HCT116 (cell line): Measurements from ENCODE around the gene EIF6. TPM values are rescaled to one million over a fixed set of nuclear protein-coding genes. Genes with fewer than 3 reads are reported as not detected.

Experiments
- ATAC-seq: fragments of 200-7000 bp; cut with Tn5 transposase; 2 replicates; pipeline ENCODE4 v1.9.1; 2020; ENCODE audit warnings: mild to moderate bottlenecking, moderate library complexity
- BruUV-seq: library from RNA; stranded (reverse); fragments of 400-500 nt; replicated peaks from 2 replicates; lab custom pipeline; 2021; lab: Mats Ljungman, UMichigan
- CTCF ChIA-PET: fragments of 300-600 bp; sonication (Branson Sonifier 250); formaldehyde crosslinking; loops from one replicate; lab custom pipeline; 2021; ENCODE audit warnings: antibody characterized with exemption; lab: Charles Lee
- POLR2A ChIA-PET: fragments of 300-600, 350-600 bp; sonication (Branson Sonifier 250); formaldehyde crosslinking; loops from one replicate; lab custom pipeline; 2021; ENCODE audit warnings: antibody characterized with exemption; lab: Charles Lee
- RAD21 ChIA-PET, 2 experiments: fragments of 300-600 bp; sonication (Branson Sonifier 250); formaldehyde crosslinking; loops; one replicate each; lab custom pipeline; 2023; ENCODE audit warnings: low total read pairs in 2 of 2; ENCODE audit not compliant: uncharacterized antibody in 2 of 2, unreplicated experiment in 2 of 2, low non-redundant PET in 1 of 2; lab: Charles Lee
- DNase-seq: peaks from one replicate; pipeline ENCODE4 v3.0.0-alpha.2; 2010; ENCODE audit warnings: low read depth, low spot score
- H2AFZ ChIP-seq: fragments of 200-600 bp; shearing (Covaris generic), sonication (generic); 2 replicates; pipeline ENCODE4 v1.6.1; 2017; ENCODE audit warnings: low read depth, mixed run types, mixed read lengths, antibody characterized with exemption, low read length; ENCODE audit not compliant: poor library complexity, severe bottlenecking
- H3K27ac ChIP-seq: 2 replicates; pipeline ENCODE4 v1.5.1; 2012; ENCODE audit warnings: low read depth, low read length
- H3K27me3 ChIP-seq: fragments of 200-600 bp; sonication (generic); 2 replicates; pipeline ENCODE4 v1.6.1; 2016; ENCODE audit warnings: mixed run types, low read length, mixed read lengths; ENCODE audit not compliant: insufficient read depth
- H3K36me3 ChIP-seq, 2 experiments: fragments of 200-500 bp in 1 of 2; fragments of 200-600 bp in 1 of 2; sonication (Bioruptor generic) in 1 of 2; sonication (generic) in 1 of 2; 2 replicates each; pipeline versions ENCODE4 v1.5.1 to v1.6.1; 2014 to 2016; ENCODE audit warnings: low read length in 2 of 2, inconsistent platforms in 1 of 2, mixed read lengths in 1 of 2, mixed run types in 1 of 2; ENCODE audit not compliant: insufficient read depth in 2 of 2, control insufficient read depth in 1 of 2
- H3K4me1 ChIP-seq, 2 experiments: fragments of 200-600 bp in 1 of 2; sonication (generic) in 1 of 2; 2 replicates each; pipeline versions ENCODE4 v1.5.1 to v1.6.1; 2012 to 2017; ENCODE audit warnings: low read length in 2 of 2, inconsistent platforms in 1 of 2, mild to moderate bottlenecking in 1 of 2, mixed read lengths in 1 of 2, mixed run types in 1 of 2, moderate library complexity in 1 of 2; ENCODE audit not compliant: insufficient read depth in 2 of 2, control insufficient read depth in 1 of 2
- H3K4me2 ChIP-seq: fragments of 200-600 bp; sonication (generic); 2 replicates; pipeline ENCODE4 v1.6.1; 2017; ENCODE audit warnings: mixed run types, low read length, mixed read lengths
- H3K4me3 ChIP-seq, 2 experiments: fragments of 200-600 bp in 1 of 2; sonication (generic) in 1 of 2; replicated peaks in 1 of 2; 2 replicates each; pipeline ENCODE4 v1.5.1; 2011 to 2016; ENCODE audit warnings: low read length in 2 of 2, control low read depth in 1 of 2, low read depth in 1 of 2, mild to moderate bottlenecking in 1 of 2, mixed read lengths in 1 of 2, mixed run types in 1 of 2
- H3K79me2 ChIP-seq: fragments of 200-600 bp; sonication (generic); 2 replicates; pipeline ENCODE4 v1.6.1; 2017; ENCODE audit warnings: mild to moderate bottlenecking, mixed run types, low read length, moderate library complexity, mixed read lengths; ENCODE audit not compliant: insufficient read depth
- H3K9ac ChIP-seq: fragments of 200-600 bp; sonication (generic); 2 replicates; pipeline ENCODE4 v1.6.1; 2016; ENCODE audit warnings: low read length, mixed read lengths
- H3K9me2 ChIP-seq: fragments of 200-600 bp; sonication (generic), shearing (Covaris generic); 2 replicates; pipeline ENCODE4 v1.6.1; 2017; ENCODE audit warnings: mixed run types, mild to moderate bottlenecking, moderate library complexity; ENCODE audit not compliant: insufficient read depth
- H3K9me3 ChIP-seq, 2 experiments: fragments of 200-500 bp in 1 of 2; fragments of 200-600 bp in 1 of 2; sonication (Bioruptor generic) in 1 of 2; sonication (generic) in 1 of 2; 2 replicates each; pipeline ENCODE4 v1.6.1; 2014 to 2017; ENCODE audit warnings: low read length in 2 of 2, mixed read lengths in 2 of 2, inconsistent platforms in 1 of 2, low read depth in 1 of 2, mild to moderate bottlenecking in 1 of 2, mixed run types in 1 of 2, moderate library complexity in 1 of 2; ENCODE audit not compliant: control insufficient read depth in 1 of 2, insufficient read depth in 1 of 2
- H4K20me1 ChIP-seq: fragments of 200-600 bp; sonication (generic), shearing (Covaris generic); 2 replicates; pipeline ENCODE4 v1.6.1; 2017; ENCODE audit warnings: mixed run types, mild to moderate bottlenecking, moderate library complexity; ENCODE audit not compliant: insufficient read depth
- CBX3 ChIP-seq: IDR thresholded peaks from 2 replicates; pipeline ENCODE4 v1.6.1; 2012; ENCODE audit warnings: low read depth
- CEBPB ChIP-seq: IDR thresholded peaks from 2 replicates; pipeline ENCODE4 v1.6.1; 2012; ENCODE audit warnings: low read depth
- EGR1 ChIP-seq: IDR thresholded peaks from 2 replicates; pipeline ENCODE4 v1.6.1; 2012; ENCODE audit warnings: low read depth
- ELF1 ChIP-seq: IDR thresholded peaks from 2 replicates; pipeline ENCODE4 v1.6.1; 2012; ENCODE audit warnings: low read depth, borderline replicate concordance
- EZH2 ChIP-seq: fragments of 200-600 bp; sonication (generic); IDR thresholded peaks from 2 replicates; pipeline ENCODE4 v1.6.1; 2017; ENCODE audit warnings: antibody characterized with exemption, mixed run types
- JUND ChIP-seq: IDR thresholded peaks from 2 replicates; pipeline ENCODE4 v1.6.1; 2012
- POLR2A ChIP-seq: IDR thresholded peaks from 2 replicates; pipeline ENCODE4 v1.7.0; 2011; ENCODE audit warnings: borderline replicate concordance; ENCODE audit not compliant: insufficient read depth, insufficient read length; ENCODE audit errors: extremely low read depth
- POLR2AphosphoS5 ChIP-seq: IDR thresholded peaks from 2 replicates; pipeline ENCODE4 v1.6.1; 2011; ENCODE audit warnings: mild to moderate bottlenecking, low read depth, low read length, moderate library complexity
- RAD21 ChIP-seq: IDR thresholded peaks from 2 replicates; pipeline ENCODE4 v1.6.1; 2012; ENCODE audit warnings: low read depth, mild to moderate bottlenecking
- SIN3A ChIP-seq: IDR thresholded peaks from 2 replicates; pipeline ENCODE4 v1.6.1; 2012; ENCODE audit warnings: low read depth
- SP1 ChIP-seq: IDR thresholded peaks from 2 replicates; pipeline ENCODE4 v1.6.1; 2012; ENCODE audit warnings: low read depth
- SRF ChIP-seq: IDR thresholded peaks from 2 replicates; pipeline ENCODE4 v1.6.1; 2012; ENCODE audit warnings: low read depth
- YY1 ChIP-seq: IDR thresholded peaks from 2 replicates; pipeline ENCODE4 v1.6.1; 2011; ENCODE audit warnings: low read length, low read depth, moderate library complexity, mild to moderate bottlenecking; ENCODE audit not compliant: insufficient replicate concordance; ENCODE audit errors: extremely low read depth
- ZFX ChIP-seq: fragments of 450-650 bp; IDR thresholded peaks from 2 replicates; pipeline ENCODE4 v1.6.1; 2017
- ZNF274 ChIP-seq: fragments of 200-500 bp; sonication (Bioruptor generic); IDR thresholded peaks from 2 replicates; pipeline ENCODE4 v1.6.1; 2014; ENCODE audit warnings: mild to moderate bottlenecking, low read depth, low read length, inconsistent platforms
- intact Hi-C: fragments of 100-400 bp; cut with micrococcal nuclease; formaldehyde crosslinking; loops from 2 replicates; pipeline ENCODE4 v1.10.0; 2022
- total RNA-seq: library from RNA; stranded (reverse); gene quantifications from one replicate; pipeline ENCODE4 v1.2.1, GENCODE V29; 2021; ENCODE audit not compliant: unreplicated experiment
- TF ChIP-seq, protein P1 (sequence below): IDR thresholded peaks from 2 replicates; pipeline ENCODE4 v1.6.1; 2012
- TF ChIP-seq, protein P2 (sequence below), 3 experiments: fragments of 200-600 bp in 1 of 3; sonication (generic) in 1 of 3; IDR thresholded peaks in 2 of 3; conservative IDR thresholded peaks in 1 of 3; 2 replicates each; pipeline ENCODE4 v1.5.1; 2012 to 2017; ENCODE audit warnings: low read depth in 2 of 3, low read length in 2 of 3, antibody characterized with exemption in 1 of 3, borderline replicate concordance in 1 of 3, control low read depth in 1 of 3, mild to moderate bottlenecking in 1 of 3, mixed read lengths in 1 of 3, mixed run types in 1 of 3, moderate library complexity in 1 of 3; ENCODE audit not compliant: insufficient read depth in 1 of 3
- TF ChIP-seq, protein P3 (sequence below): IDR thresholded peaks from 2 replicates; pipeline ENCODE4 v1.6.1; 2012
- TF ChIP-seq, protein P4 (sequence below): IDR thresholded peaks from 2 replicates; pipeline ENCODE4 v1.6.1; 2011; ENCODE audit warnings: mild to moderate bottlenecking, low read length, moderate library complexity; ENCODE audit not compliant: insufficient replicate concordance; ENCODE audit errors: extremely low read depth
- TF ChIP-seq, protein P5 (sequence below): IDR thresholded peaks from 2 replicates; pipeline ENCODE4 v1.6.1; 2012; ENCODE audit warnings: low read depth

EIF6 gene
- total RNA-seq, 1 experiment from 2014 or later: 209 TPM

DNA sequence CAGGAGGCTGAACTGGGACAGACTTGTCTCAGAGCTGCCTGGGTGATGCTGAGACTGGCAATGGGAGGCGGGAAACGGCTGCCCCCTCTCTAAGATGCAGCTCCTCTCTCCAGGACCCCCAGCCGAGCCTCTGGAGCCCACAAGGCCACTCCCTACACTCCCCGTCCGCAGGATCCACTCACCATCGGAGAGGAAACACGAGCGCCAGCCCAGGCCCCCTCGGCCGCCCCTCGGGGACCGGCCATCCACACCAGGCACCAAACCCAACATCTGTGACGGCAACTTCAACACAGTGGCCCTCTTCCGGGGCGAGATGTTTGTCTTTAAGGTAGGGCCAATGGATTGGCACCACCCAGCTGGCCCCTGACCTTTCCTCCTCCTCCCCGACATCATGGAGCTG lies 17.5 kb downstream of the EIF6 start:
- BruUV-seq: no TSS peak
- no peaks in the 10 kb centered on the region for H3K36me3 ChIP-seq
- no peaks in the 10 kb centered on the region for H3K79me2 ChIP-seq
- no peak overlapping the region for H3K4me3 ChIP-seq
- ChIA-PET RAD21 (no interaction called here), POLR2A (no interaction called here), CTCF (interaction anchor here (1.5 kb wide), 1 partner anchor 122 kb away, joined by 3 read pairs; no protein-coding TSS in a partner anchor)
- no peaks in the 10 kb centered on the region for H3K27me3 ChIP-seq
- H2AFZ ChIP-seq: no peak overlapping the region
- no peaks in the 10 kb centered on the region for H3K9me2 ChIP-seq
- H3K9ac ChIP-seq: no peak overlapping the region
- no peaks in the 10 kb centered on the region for H3K9me3 ChIP-seq
- peaks cover 23 to 31% of the 10 kb centered on the region in 2 experiments for H3K4me1 ChIP-seq
- no peak for ATAC-seq
- intact Hi-C loops: loop anchor here (5.0 to 10.0 kb wide), 2 partner anchors 170 to 392 kb away; partner anchors contain the start of genes ACSS2 and GGT7
- TF ChIP-seq, protein P1, sequence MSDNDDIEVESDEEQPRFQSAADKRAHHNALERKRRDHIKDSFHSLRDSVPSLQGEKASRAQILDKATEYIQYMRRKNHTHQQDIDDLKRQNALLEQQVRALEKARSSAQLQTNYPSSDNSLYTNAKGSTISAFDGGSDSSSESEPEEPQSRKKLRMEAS: no peak
- TF ChIP-seq, protein P2, sequence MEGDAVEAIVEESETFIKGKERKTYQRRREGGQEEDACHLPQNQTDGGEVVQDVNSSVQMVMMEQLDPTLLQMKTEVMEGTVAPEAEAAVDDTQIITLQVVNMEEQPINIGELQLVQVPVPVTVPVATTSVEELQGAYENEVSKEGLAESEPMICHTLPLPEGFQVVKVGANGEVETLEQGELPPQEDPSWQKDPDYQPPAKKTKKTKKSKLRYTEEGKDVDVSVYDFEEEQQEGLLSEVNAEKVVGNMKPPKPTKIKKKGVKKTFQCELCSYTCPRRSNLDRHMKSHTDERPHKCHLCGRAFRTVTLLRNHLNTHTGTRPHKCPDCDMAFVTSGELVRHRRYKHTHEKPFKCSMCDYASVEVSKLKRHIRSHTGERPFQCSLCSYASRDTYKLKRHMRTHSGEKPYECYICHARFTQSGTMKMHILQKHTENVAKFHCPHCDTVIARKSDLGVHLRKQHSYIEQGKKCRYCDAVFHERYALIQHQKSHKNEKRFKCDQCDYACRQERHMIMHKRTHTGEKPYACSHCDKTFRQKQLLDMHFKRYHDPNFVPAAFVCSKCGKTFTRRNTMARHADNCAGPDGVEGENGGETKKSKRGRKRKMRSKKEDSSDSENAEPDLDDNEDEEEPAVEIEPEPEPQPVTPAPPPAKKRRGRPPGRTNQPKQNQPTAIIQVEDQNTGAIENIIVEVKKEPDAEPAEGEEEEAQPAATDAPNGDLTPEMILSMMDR (IDR thresholded peaks at IDR 0.05 in 2 of 3, conservative IDR thresholded peaks at IDR 0.05 in 1 of 3; ENCODE audit: borderline replicate concordance in 1 of 3, insufficient read depth in 1 of 3, low read depth in 2 of 3, low read length in 2 of 3): no peak
- TF ChIP-seq SRF: no peak
- TF ChIP-seq RAD21: no peak
- TF ChIP-seq JUND: no peak
- TF ChIP-seq SIN3A: no peak
- TF ChIP-seq POLR2AphosphoS5: no peak
- no peak for TF ChIP-seq ZNF274
- TF ChIP-seq, protein P3, sequence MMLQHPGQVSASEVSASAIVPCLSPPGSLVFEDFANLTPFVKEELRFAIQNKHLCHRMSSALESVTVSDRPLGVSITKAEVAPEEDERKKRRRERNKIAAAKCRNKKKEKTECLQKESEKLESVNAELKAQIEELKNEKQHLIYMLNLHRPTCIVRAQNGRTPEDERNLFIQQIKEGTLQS: no peak
- TF ChIP-seq EGR1: no peak
- no peak for TF ChIP-seq POLR2A
- no peak for TF ChIP-seq CEBPB
- TF ChIP-seq, protein P4, sequence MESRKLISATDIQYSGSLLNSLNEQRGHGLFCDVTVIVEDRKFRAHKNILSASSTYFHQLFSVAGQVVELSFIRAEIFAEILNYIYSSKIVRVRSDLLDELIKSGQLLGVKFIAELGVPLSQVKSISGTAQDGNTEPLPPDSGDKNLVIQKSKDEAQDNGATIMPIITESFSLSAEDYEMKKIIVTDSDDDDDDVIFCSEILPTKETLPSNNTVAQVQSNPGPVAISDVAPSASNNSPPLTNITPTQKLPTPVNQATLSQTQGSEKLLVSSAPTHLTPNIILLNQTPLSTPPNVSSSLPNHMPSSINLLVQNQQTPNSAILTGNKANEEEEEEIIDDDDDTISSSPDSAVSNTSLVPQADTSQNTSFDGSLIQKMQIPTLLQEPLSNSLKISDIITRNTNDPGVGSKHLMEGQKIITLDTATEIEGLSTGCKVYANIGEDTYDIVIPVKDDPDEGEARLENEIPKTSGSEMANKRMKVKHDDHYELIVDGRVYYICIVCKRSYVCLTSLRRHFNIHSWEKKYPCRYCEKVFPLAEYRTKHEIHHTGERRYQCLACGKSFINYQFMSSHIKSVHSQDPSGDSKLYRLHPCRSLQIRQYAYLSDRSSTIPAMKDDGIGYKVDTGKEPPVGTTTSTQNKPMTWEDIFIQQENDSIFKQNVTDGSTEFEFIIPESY: no peak
- TF ChIP-seq ELF1: no peak
- TF ChIP-seq, protein P5, sequence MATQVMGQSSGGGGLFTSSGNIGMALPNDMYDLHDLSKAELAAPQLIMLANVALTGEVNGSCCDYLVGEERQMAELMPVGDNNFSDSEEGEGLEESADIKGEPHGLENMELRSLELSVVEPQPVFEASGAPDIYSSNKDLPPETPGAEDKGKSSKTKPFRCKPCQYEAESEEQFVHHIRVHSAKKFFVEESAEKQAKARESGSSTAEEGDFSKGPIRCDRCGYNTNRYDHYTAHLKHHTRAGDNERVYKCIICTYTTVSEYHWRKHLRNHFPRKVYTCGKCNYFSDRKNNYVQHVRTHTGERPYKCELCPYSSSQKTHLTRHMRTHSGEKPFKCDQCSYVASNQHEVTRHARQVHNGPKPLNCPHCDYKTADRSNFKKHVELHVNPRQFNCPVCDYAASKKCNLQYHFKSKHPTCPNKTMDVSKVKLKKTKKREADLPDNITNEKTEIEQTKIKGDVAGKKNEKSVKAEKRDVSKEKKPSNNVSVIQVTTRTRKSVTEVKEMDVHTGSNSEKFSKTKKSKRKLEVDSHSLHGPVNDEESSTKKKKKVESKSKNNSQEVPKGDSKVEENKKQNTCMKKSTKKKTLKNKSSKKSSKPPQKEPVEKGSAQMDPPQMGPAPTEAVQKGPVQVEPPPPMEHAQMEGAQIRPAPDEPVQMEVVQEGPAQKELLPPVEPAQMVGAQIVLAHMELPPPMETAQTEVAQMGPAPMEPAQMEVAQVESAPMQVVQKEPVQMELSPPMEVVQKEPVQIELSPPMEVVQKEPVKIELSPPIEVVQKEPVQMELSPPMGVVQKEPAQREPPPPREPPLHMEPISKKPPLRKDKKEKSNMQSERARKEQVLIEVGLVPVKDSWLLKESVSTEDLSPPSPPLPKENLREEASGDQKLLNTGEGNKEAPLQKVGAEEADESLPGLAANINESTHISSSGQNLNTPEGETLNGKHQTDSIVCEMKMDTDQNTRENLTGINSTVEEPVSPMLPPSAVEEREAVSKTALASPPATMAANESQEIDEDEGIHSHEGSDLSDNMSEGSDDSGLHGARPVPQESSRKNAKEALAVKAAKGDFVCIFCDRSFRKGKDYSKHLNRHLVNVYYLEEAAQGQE: no peak
- TF ChIP-seq YY1: no peak
- no peak for TF ChIP-seq CBX3
- no peak for TF ChIP-seq ZFX
- TF ChIP-seq SP1: no peak
- TF ChIP-seq EZH2: no peak
- DNase-seq: no peak
- no peaks in the 10 kb centered on the region for H4K20me1 ChIP-seq
- no peak overlapping the region for H3K27ac ChIP-seq
- no peak overlapping the region for H3K4me2 ChIP-seq
